HPDE6-E6E7 (cell line): ENCODE data around the gene MAP3K21.

Experiments used
- DNase-seq: peaks from one replicate; pipeline ENCODE4 v3.0.0; 2011; ENCODE audit warnings: missing footprints; ENCODE audit errors: extremely low spot score

MAP3K21 gene

DNA sequence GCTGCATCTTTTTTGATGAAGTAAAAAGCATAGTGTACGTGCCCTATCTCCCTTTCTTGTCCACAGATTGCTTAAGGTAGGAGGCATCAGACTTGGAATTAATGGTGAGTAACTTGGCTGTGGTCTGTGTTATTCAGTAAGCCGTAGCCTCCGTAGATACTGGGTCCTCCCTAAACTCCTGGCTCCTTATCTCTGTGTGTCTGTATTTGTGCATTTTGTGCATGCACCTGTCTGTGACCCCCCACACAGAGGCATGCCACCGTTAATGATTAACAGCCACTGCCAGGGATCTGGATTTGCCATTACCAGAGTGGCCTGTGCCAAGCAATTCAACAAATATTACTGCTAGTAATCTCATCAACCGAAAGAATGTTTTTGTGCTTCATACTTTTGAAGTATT lies 31.9 kb downstream of the MAP3K21 start:
- no peak for DNase-seq

DNA sequence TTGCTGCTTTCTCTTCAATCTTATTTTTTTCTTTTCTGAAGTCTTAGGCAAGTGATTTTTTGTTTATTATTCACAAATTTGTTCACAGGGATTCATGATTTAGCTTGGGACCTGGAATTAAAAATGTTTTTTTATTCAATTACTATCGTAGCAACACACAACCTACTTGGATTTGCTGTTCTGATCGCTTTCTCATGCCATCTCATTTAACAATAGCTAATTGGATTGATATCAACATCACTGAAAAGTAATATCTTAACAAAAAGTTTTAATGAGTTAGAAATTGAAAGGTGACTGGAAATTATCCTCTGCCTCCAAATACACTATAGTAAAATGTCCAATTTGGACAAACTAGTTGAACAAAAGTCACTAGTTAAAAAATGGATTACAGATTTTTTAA lies 32.4 kb downstream of the MAP3K21 start:
- no peak for DNase-seq

DNA sequence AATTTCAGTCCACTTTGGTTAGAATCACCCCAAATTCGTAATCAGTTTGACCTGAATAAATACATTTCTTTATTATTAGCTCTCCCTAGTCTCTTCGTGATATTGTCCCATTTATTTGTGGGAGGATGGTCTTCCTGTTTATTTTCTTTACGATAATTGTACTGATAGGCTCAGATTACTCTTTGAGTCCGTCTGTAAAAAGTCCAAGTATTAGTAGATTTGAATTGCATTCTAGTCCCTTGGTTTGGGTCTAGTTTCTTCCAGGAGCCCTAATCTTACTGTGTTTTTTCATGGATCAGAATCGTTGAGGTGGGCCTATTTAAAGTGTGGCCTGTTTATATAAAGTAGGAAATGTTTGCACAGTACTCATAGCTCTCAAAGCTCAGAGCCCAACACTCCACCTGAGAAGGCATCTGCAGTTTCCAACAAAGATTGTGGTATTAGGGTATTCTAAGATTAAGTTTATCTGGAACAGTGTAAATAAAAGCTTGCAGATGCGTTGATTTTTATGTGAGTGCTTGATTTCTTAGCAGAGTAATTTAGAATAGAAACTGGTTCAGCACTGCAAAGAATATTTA lies 33.1 kb downstream of the MAP3K21 start:
- DNase-seq: no peak

DNA sequence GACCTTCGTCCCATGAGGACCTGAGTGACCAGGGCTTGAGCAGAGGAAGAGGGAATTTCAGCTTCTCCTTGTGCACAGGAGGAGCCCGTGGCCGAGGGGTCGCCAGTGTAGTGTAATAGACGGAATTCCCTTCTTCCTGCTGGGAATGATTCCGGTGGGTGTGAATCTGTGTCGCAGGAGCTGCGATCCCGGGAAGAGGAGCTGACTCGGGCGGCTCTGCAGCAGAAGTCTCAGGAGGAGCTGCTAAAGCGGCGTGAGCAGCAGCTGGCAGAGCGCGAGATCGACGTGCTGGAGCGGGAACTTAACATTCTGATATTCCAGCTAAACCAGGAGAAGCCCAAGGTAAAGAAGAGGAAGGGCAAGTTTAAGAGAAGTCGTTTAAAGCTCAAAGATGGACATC lies 34.4 kb downstream of the MAP3K21 start:
- no peak for DNase-seq

DNA sequence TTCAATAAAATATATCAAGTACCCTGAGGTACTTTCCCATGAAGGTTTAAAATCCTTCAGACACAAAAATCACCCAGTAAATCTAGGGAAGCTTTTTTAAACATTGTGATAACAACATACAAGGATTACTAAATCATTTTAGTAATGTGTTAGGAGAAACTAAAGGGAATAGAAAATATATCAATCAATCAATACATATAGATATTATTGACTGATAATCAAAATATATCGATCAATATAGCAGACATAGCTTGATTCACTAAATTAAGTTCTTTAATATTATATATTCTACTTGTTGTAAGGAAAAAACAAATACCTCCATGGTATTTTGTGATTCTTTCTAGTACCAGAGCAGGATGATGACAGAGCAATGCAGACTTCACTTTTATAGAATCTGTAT lies 35.2 kb downstream of the MAP3K21 start:
- no peak for DNase-seq

DNA sequence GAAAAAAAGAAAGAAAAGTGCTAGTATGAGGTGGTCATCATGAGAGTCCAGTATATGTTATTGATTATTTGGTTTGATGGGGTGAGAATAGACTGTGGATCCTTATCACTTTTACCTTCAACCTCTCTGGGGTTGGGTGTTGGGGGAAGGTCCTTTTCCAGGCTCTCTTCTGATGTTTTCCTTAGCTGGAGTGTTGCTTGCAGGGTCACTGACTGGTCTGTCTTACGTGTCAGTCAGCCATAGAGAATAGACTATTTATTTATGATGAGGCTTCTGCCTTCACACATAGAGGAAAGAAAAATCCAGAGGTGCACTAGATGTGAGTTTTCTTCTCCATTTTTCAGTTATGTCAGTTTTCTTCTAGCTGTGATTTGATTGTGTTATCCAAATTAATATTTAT lies 36.5 kb downstream of the MAP3K21 start:
- DNase-seq: no peak

DNA sequence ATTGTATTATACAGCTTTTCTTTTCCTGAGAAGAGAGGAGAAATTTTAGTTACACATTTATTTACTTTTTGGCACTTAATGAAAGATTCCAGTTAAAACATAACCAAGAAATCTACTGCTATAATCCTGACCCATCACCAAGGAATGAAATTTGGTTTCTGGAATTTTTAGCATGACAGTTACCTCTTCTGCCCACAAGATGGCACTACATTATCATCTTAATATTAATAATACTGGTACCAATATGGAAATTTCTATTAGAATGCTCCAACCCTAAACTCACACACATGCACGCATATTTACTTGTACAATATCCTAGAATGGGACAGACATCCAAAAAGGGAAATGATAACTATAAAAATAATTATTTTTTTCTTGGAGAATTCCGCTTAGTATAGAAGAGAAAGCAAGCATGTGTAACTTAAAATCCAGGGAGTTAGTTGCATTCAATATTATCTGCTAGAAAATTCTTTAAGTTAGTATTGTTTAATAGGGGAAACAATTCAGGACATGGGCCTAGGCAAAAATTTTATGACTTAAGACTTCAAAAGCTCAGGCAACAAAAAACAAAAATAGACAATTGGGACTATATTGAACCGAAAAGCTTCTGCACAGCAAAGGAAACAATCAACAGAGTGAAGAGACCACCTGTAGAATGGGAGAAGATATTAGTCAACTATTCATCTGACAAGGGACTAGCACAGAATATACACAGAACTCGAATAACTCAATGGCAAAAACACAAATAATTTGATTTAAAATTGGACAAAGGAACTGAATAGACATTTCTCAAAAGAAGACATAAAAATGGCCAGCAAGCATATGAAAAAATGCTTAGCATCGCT lies 37.4 kb downstream of the MAP3K21 start:
- DNase-seq: no peak

DNA sequence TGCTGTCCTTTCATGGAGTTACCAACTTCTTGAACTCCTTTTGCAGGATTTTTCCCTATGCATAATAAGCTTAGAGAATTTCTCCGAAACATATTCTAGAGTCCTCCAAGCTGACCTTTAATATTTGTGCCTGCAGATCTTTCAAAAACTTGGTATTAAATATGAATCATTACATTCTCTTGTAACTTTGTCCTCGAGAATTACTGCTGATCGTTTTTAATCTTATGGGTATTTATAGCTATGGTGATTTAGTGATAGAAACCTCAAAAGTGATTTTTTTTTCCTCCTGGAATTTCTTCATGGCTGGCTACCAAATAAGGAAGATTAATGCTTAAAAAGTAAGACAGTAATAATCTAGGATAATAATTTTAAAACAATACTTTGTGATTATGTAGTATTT lies 39.1 kb downstream of the MAP3K21 start:
- no peak for DNase-seq

DNA sequence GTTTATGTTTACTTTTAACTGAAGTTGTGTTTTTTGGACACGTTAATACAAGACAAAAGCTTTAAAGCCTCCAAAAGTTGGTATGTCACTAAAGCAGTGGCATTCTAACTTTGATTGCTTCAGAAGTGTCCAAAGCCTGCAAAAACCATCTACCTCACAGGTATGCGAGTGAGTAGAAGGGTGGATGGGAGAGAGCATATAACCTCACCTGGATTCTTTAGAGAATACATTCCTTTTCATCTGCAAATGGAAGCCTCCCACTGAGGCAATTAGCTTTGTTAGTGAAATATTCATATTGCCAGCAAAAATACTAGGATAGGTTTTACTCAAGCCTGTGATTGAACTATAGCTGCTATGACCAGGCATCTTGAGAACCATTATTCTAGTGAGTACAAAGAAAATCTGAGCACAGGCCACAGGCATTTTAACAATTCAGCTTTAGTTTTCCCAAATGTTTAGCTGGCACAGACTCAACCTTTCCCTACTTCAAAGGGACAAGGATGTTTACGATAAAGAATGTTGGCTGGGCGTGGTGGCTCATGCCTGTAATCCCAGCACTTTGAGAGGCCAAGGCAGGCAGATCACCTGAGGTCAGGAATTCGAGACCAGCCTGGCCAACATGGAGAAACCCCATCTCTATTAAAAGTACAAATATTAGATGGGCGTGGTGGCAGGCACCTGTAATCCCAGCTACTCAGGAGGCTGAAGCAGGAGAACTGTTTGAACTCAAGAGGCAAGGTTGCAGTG lies 39.7 kb downstream of the MAP3K21 start:
- no peak for DNase-seq

DNA sequence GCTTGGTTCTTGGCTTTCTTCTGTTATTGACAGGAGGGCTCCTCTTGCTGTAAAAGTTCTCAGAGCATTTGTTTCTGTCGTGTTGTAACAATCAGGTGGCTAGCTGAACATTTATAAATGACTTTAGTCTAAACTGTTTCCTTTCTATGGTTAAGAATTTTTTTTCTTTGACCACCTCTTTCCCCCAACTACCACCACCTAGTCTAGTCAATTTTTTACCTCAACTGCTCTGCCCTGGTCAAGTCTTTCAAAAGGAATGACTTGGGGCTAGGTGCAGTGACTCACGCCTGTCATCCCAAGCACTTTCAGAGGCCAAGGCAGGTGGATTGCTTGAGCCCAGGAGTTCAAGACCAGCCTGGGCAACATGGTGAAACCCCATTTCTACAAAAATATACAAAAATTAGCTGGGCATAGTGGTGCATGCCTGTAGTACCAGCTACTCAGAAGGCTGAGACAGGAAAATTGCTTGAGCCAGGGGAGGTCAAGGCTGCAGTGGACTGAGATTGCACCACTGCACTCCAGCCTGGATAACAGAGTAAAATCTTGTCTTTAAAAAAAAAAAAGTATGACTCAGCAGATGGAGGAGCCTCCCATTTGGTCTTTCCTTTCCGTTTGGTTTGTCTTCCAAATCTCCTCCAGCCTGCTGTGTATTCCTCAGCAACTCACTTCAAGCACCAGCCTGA lies 40.7 kb downstream of the MAP3K21 start:
- no peak for DNase-seq

DNA sequence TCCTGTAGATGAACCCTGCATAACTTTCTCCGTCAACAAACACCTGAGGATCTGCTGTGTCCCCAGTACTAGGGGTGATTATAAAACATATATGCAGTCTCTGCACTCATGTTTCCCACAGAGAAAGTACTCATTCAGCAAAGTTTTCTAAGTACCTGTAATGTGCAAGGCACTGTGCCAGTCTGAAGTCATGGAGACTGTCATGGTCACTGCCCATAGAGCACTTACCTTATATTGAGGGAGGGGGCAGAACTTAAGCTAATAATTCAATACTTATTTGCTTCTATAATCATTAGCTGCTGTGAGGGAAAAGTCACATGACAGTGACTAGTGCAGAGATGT lies 41.2 kb downstream of the MAP3K21 start:
- DNase-seq: no peak

DNA sequence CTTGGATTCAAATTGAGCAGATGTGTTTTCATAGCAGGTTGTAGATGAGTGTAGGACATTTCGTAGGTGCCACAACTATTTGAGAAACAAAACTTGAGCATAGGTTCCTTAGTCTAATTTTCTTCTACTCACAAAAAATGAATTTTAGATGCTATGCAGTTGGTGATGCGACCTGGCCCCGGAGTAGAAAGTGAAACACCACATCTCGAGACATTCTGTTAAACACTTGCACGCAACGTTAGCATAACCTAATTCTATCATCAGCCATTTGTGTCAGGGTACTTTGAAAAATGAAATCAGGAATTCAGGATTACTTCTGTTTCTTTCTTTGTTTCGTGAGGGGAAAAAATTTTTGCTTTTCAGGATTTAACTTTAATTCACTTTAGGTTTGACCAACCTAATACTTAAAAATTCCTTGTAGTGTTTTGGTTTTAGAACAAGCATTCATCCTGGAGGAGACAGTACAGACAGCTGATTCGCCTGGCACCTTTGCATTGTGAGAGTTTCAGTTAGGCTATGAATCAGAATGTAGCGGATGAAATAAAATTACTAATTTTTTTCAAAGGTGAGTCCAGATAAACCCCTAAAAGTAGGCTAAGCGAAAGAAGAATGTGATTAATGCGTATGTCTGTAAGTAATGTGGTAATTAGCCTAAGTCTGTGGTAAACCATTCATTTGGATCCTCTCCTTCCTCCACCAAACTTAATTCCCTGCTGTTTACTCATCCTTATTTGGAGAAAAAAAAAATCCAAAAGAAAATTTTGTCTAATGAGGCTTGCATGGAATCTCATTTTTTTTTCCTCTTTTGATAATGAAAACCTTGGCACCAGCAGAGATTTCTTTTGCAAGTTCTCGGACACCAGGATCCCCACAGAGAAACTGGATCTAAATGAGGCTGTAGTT lies 44.9 kb downstream of the MAP3K21 start:
- no peak for DNase-seq

DNA sequence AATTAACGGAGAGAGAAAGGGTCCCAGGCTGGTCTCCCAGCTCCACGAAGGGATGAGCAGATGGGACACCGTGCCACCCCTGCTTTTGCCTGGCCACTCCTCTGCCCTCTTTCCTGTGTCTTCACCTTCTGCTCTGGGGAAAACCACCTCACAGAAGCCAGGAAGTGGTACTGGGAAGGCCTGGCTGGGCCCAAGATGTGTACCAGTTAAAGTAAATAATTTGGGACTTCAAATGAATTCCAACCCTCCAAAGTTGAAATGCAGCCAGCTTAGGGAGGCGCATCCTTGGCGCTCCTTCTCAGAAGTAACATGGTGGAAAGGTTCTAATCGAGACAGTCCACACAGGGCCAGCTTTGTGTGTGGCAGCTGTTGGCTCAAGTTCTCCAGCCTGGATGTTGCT lies 45.7 kb downstream of the MAP3K21 start:
- DNase-seq: no peak

DNA sequence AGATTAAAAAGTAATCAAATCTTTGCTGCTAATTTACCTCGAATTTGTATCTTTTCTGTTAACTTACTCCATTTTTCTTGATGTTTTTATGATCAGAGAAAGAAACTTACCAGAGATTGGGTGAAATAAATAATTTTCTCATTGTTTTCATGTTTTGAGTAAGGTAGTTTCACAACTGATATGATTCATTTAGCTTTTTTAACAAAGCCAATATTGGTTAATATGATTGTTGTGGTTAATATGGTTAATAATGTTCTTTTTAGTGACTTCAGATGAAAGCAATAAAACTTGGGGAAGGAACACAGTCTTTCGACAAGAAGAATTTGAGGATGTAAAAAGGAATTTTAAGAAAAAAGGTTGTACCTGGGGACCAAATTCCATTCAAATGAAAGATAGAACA lies 48.1 kb downstream of the MAP3K21 start:
- no peak for DNase-seq

DNA sequence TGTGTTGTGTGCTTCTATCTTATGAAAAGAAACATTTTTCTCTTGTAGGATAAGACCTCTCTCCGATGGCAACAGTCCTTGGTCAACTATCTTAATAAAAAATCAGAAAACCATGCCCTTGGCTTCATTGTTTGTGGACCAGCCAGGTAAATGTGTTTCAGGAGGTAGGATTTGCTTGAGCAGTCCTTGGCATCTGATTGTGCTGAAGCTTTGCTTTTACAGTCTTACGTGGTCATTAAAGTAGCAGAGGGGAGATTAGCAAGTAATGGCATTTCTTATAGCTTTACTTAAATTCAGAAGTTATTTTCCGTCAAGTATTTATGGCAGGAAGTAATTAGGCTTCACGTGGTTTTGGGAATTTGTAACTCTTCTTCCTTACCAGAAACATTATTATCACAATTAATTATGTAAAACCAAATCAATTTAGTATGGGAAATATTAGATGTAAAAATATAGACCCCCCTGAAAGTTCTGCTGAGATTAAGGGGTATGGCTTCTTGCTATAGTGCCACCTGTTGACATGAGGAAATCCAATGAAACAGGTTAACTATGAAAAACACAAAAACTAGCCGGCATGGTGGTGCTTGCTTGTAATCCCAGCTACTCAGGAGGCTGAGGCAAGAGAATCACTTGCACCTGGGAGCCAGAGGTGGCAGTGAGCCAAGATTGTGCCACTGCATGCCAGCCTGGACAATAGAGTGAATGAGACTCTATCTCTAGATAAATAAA lies 49.0 kb downstream of the MAP3K21 start:
- no peak for DNase-seq

DNA sequence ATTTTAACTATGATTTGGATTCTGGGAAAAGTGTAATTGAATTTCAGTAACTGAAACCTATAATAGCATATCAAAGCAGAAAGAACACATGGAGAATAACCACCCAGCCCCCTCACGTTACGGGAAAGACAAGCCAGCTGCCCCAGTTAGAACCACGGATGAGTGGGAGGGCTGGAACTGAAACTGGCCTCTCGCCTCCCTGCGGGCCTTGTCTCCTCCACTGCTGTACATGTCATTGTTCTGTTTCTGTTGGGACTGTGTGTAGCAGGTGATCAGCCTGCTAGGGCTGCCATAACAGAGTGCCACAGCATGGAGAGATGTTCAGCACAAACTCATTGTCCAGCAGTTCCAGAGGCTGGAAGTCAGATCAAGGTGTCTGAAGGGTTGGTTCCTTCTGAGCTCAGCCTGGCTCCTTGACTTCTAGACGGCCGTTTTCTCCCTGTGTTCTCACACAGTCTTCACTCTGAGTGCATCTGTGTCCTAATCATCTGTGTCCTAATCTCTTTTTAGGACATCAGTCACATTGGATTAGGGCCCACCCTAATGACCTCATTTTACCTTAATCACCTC lies 52.4 kb downstream of the MAP3K21 start:
- DNase-seq: no peak

DNA sequence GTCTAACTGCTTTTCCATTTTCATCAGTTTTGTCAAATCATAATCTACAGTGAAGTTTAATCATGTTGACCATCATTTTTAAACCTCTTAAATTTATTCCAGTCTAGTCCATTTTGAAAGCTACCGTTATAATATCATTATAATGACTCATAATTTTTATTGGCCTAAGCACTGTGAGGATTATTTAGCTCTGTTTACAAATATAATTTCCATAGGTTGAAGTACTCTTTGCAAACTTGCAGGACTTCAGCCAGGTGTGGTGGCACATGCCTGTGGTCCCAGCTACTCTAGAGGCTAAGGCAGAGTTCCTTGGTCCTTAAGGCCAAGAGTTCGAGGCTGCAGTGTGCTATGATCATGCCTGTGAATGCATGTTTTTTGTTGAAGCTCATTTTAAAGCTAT lies 54.3 kb downstream of the MAP3K21 start:
- no peak for DNase-seq

DNA sequence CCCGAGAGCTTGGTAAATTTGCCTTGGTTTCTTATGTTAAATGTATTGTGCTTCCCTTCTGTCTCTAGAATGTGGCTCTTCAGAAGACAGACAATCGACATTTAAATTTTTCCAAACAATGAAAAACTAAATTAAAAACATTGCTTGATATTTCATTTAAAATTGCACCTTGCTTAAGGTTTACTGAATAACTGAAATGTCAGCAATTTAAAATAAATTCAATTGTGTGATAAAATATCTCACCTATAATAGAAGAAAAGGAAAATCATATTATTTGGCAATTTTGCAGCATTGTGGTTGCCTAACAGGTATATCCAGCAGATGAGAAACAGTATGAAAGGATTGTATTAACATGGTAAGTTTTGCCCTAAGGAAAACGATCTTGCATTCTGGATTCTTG lies 56.5 kb downstream of the MAP3K21 start:
- DNase-seq: no peak

DNA sequence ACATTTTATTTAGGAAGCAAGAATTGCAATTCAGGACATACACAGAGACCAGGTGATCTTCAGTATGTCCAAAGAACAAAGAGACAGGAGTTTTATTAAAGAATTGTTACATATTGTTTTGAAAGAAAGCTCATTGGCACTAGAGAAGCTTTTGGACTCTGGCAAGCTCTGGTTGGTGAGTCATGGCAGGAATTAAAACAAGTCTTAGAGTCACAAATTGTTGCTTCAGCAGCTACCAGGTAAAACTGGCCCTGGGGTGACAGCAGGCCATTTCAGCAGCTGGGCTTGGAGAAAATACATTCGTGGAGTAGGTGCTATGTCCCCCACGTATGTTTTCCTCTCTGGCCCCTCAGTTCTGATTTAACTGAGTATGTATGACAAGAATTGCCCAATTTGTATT lies 58.8 kb downstream of the MAP3K21 start:
- no peak for DNase-seq

DNA sequence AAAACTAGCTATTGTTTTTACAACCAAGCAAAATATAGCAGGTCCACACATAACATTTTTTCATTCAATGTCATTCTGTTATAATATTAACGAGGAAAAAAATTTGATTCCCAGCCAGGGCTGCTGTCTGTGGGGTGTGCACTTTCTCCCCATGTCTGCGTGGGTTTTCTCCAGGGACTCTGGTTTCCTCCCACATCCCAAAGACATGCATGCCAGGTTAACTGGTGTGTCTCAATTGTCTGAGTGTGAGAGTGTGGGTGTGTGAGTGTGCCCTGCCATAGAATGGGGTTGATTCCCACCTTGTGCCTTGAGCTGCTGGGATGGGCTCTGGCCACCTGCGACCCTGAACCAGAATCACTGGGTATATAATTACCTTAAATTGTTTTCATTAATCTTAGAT lies 60.1 kb downstream of the MAP3K21 start:
- DNase-seq: no peak
